ENCODE results near the gene MCIDAS.

DNA sequence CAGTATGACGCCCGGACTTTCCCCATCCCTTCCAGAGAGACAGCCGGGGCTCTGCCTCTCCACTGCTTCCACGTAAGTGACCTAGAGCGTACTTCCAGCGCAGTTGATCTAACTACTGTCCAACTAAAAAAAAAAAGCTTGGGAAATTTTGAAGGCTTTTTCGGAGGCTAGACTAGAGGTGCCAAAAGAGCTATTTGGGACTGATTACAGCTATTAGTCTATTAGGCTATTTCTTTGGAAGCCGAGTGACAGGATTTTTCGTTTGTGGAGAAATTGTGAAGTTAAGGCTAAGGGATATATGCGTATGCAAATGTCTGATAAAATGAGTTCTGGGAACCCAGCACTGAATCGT lies 4.8 kb upstream of the MCIDAS start:
- no peak for TF ChIP-seq POLR2AphosphoS5 (IDR thresholded peaks at IDR 0.05; ENCODE audit: low read depth, low read length)
- TF ChIP-seq, protein P1, sequence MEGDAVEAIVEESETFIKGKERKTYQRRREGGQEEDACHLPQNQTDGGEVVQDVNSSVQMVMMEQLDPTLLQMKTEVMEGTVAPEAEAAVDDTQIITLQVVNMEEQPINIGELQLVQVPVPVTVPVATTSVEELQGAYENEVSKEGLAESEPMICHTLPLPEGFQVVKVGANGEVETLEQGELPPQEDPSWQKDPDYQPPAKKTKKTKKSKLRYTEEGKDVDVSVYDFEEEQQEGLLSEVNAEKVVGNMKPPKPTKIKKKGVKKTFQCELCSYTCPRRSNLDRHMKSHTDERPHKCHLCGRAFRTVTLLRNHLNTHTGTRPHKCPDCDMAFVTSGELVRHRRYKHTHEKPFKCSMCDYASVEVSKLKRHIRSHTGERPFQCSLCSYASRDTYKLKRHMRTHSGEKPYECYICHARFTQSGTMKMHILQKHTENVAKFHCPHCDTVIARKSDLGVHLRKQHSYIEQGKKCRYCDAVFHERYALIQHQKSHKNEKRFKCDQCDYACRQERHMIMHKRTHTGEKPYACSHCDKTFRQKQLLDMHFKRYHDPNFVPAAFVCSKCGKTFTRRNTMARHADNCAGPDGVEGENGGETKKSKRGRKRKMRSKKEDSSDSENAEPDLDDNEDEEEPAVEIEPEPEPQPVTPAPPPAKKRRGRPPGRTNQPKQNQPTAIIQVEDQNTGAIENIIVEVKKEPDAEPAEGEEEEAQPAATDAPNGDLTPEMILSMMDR (IDR thresholded peaks at IDR 0.05), result no peak
- TF ChIP-seq, protein P2, sequence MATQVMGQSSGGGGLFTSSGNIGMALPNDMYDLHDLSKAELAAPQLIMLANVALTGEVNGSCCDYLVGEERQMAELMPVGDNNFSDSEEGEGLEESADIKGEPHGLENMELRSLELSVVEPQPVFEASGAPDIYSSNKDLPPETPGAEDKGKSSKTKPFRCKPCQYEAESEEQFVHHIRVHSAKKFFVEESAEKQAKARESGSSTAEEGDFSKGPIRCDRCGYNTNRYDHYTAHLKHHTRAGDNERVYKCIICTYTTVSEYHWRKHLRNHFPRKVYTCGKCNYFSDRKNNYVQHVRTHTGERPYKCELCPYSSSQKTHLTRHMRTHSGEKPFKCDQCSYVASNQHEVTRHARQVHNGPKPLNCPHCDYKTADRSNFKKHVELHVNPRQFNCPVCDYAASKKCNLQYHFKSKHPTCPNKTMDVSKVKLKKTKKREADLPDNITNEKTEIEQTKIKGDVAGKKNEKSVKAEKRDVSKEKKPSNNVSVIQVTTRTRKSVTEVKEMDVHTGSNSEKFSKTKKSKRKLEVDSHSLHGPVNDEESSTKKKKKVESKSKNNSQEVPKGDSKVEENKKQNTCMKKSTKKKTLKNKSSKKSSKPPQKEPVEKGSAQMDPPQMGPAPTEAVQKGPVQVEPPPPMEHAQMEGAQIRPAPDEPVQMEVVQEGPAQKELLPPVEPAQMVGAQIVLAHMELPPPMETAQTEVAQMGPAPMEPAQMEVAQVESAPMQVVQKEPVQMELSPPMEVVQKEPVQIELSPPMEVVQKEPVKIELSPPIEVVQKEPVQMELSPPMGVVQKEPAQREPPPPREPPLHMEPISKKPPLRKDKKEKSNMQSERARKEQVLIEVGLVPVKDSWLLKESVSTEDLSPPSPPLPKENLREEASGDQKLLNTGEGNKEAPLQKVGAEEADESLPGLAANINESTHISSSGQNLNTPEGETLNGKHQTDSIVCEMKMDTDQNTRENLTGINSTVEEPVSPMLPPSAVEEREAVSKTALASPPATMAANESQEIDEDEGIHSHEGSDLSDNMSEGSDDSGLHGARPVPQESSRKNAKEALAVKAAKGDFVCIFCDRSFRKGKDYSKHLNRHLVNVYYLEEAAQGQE (IDR thresholded peaks at IDR 0.05; ENCODE audit: insufficient read depth in 1 of 2, low read depth in 2 of 2, low read length in 1 of 2), result no peak
- no peak for TF ChIP-seq SIN3A (IDR thresholded peaks at IDR 0.05; ENCODE audit: borderline replicate concordance, insufficient read depth, low read depth, low read length)
- no peak for TF ChIP-seq TCF7L2 (IDR thresholded peaks at IDR 0.05; ENCODE audit: low read depth, low read length)

Data from Panc1 (cell line).